ENCODE results near the gene ZMAT3.

The ZMAT3 gene

DNA sequence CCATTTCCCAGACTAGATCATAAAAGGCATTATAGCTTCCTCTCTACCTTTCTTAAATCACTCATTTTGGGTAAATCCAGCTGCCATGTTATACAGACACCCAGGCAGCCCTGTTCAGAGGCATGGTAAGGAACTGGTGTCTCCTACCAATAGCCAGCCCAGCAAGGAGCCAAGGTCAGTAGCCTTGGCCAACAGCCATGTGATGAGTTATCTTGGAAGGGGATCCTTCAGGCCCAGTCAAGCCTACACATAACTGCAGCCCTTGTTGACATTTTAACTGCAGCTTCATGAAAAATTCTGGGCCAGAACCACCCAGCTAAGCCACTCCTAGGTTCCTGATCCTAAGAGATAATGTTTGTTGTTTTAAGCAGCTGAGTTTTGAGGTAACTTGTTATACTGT is 29.0 kb upstream of the ZMAT3 start:
- Histone ChIP-seq H3K9me3 (ENCODE audit: insufficient read depth, low read length) (no peaks in the 10 kb centered on the region), H3K9ac (ENCODE audit: insufficient read length, low read depth) (no peak overlapping the region), H3K27me3 (ENCODE audit: insufficient read depth, insufficient read length) (no peaks in the 10 kb centered on the region), H3K4me1 (ENCODE audit: insufficient read depth, insufficient read length) (no peaks in the 10 kb centered on the region), H3K36me3 (ENCODE audit: insufficient read depth, insufficient read length, low read length) (no peaks in the 10 kb centered on the region), H3K4me3 (ENCODE audit: insufficient read length, low read depth) (no peak overlapping the region)
- DNase-seq (ENCODE audit: low read depth, low spot score): no peak
- TF ChIP-seq YY1 (IDR thresholded peaks at IDR 0.05; ENCODE audit: insufficient read depth, insufficient read length) (no peak), SUZ12 (IDR thresholded peaks at IDR 0.05; ENCODE audit: extremely low read depth, insufficient read depth, insufficient read length) (no peak), ZNF274 (IDR thresholded peaks at IDR 0.05; ENCODE audit: low read depth, low read length) (no peak)

DNA sequence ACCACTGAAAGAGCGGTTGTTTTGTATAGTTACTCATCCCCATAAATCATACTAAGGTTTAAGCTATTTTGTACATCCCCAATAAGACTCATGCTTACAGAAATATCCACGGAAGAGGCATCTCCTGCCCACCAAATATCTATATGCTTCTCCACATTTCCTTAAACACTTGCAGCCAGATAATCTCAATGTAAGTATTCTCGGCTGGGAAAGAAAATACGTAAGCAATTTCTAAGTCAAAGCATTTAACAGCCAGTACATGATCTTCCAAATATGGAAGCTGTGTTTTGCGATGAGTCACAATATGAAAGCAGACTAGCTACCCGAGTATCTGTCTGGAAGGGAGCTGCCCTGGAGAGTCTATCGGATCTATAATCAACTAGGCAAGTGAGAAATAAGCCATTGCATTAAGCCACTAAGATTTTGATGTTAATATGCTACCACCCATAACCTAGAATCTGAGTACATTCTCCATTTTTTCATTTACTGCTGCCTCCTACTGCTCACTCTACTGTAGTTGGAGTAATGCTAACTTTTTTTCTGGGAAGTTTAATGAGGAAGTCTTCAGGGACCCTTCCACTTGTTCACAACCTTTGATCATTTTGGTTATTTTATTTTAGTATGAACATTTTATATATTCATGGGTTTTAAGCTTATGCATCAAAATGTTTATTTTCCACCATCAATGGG is 26.9 kb upstream of the ZMAT3 start:
- Histone ChIP-seq H3K36me3 (ENCODE audit: insufficient read depth, insufficient read length, low read length) (no peaks in the 10 kb centered on the region), H3K9ac (ENCODE audit: insufficient read length, low read depth) (no peak overlapping the region), H3K4me1 (ENCODE audit: insufficient read depth, insufficient read length) (no peaks in the 10 kb centered on the region), H3K4me3 (ENCODE audit: insufficient read length, low read depth) (no peak overlapping the region), H3K9me3 (ENCODE audit: insufficient read depth, low read length) (no peaks in the 10 kb centered on the region), H3K27me3 (ENCODE audit: insufficient read depth, insufficient read length) (no peaks in the 10 kb centered on the region)
- TF ChIP-seq YY1 (IDR thresholded peaks at IDR 0.05; ENCODE audit: insufficient read depth, insufficient read length) (no peak), ZNF274 (IDR thresholded peaks at IDR 0.05; ENCODE audit: low read depth, low read length) (no peak), SUZ12 (IDR thresholded peaks at IDR 0.05; ENCODE audit: extremely low read depth, insufficient read depth, insufficient read length) (no peak)
- DNase-seq (ENCODE audit: low read depth, low spot score): no peak

GRCh38 chr3:179093807-179094206 is 22.2 kb upstream of the ZMAT3 start:
- Histone ChIP-seq H3K27me3 (ENCODE audit: insufficient read depth, insufficient read length) (no peaks in the 10 kb centered on the region), H3K4me3 (ENCODE audit: insufficient read length, low read depth) (no peak overlapping the region), H3K9me3 (ENCODE audit: insufficient read depth, low read length) (no peaks in the 10 kb centered on the region), H3K4me1 (ENCODE audit: insufficient read depth, insufficient read length) (no peaks in the 10 kb centered on the region), H3K9ac (ENCODE audit: insufficient read length, low read depth) (no peak overlapping the region), H3K36me3 (ENCODE audit: insufficient read depth, insufficient read length, low read length) (no peaks in the 10 kb centered on the region)
- no peak for TF ChIP-seq YY1 (IDR thresholded peaks at IDR 0.05; ENCODE audit: insufficient read depth, insufficient read length)
- TF ChIP-seq ZNF274 (IDR thresholded peaks at IDR 0.05; ENCODE audit: low read depth, low read length): no peak
- no peak for TF ChIP-seq SUZ12 (IDR thresholded peaks at IDR 0.05; ENCODE audit: extremely low read depth, insufficient read depth, insufficient read length)
- DNase-seq (ENCODE audit: low read depth, low spot score): no peak

DNA sequence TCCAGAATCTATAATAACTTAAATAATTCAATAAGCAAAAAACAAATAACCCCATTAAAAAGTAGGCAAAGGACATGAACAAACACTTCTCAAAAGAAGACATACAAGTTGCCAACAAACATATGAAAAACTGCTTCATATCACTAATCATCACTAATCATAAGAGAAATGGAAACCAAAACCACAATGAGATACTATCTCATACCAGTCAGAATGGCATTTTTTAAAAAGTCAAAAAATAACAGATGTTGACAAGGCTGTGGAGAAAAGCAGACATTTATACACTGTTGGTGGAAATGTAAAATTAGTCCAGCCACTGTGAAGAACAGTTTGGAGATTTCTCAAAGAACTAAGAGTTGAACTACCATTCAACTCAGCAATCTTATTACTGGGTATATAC is 19.5 kb upstream of the ZMAT3 start:
- TF ChIP-seq ZNF274 (IDR thresholded peaks at IDR 0.05; ENCODE audit: low read depth, low read length): no peak
- H3K4me3 ChIP-seq (ENCODE audit: insufficient read length, low read depth): no peak overlapping the region
- no peaks in the 10 kb centered on the region for H3K27me3 ChIP-seq (ENCODE audit: insufficient read depth, insufficient read length)
- no peak for DNase-seq (ENCODE audit: low read depth, low spot score)
- H3K9ac ChIP-seq (ENCODE audit: insufficient read length, low read depth): no peak overlapping the region
- H3K36me3 ChIP-seq (ENCODE audit: insufficient read depth, insufficient read length, low read length): no peaks in the 10 kb centered on the region
- H3K9me3 ChIP-seq (ENCODE audit: insufficient read depth, low read length): 0 out of 2 replicates have a peak, but pooled peaks cover 5% of the 10 kb centered on the region
- H3K4me1 ChIP-seq (ENCODE audit: insufficient read depth, insufficient read length): no peaks in the 10 kb centered on the region

GRCh38 chr3:179088306-179088705 is 16.7 kb upstream of the ZMAT3 start:
- Histone ChIP-seq H3K9me3 (ENCODE audit: insufficient read depth, low read length) (0 out of 2 replicates have a peak, but pooled peaks cover 5% of the 10 kb centered on the region), H3K36me3 (ENCODE audit: insufficient read depth, insufficient read length, low read length) (no peaks in the 10 kb centered on the region)
- DNase-seq (ENCODE audit: low read depth, low spot score): no peak

GRCh38 chr3:179083977-179084376 is 12.4 kb upstream of the ZMAT3 start:
- 0 out of 2 replicates have a peak, but pooled peaks cover 5% of the 10 kb centered on the region for H3K9me3 ChIP-seq (ENCODE audit: insufficient read depth, low read length)
- no peak overlapping the region for H3K9ac ChIP-seq (ENCODE audit: insufficient read length, low read depth)
- H3K27me3 ChIP-seq (ENCODE audit: insufficient read depth, insufficient read length): no peaks in the 10 kb centered on the region
- TF ChIP-seq YY1 (IDR thresholded peaks at IDR 0.05; ENCODE audit: insufficient read depth, insufficient read length) (no peak), SUZ12 (IDR thresholded peaks at IDR 0.05; ENCODE audit: extremely low read depth, insufficient read depth, insufficient read length) (no peak), ZNF274 (IDR thresholded peaks at IDR 0.05; ENCODE audit: low read depth, low read length) (no peak)
- no peaks in the 10 kb centered on the region for H3K36me3 ChIP-seq (ENCODE audit: insufficient read depth, insufficient read length, low read length)
- DNase-seq (ENCODE audit: low read depth, low spot score): no peak
- H3K4me3 ChIP-seq (ENCODE audit: insufficient read length, low read depth): no peak overlapping the region
- H3K4me1 ChIP-seq (ENCODE audit: insufficient read depth, insufficient read length): peaks cover 3% of the 10 kb centered on the region

More at GRCh38 chr3:179088306-179088705, 16.7 kb upstream of the ZMAT3 start:
- Histone ChIP-seq H3K27me3 (ENCODE audit: insufficient read depth, insufficient read length) (no peaks in the 10 kb centered on the region), H3K4me3 (ENCODE audit: insufficient read length, low read depth) (no peak overlapping the region), H3K9ac (ENCODE audit: insufficient read length, low read depth) (no peak overlapping the region), H3K4me1 (ENCODE audit: insufficient read depth, insufficient read length) (no peaks in the 10 kb centered on the region)
- TF ChIP-seq ZNF274 (IDR thresholded peaks at IDR 0.05; ENCODE audit: low read depth, low read length) (no peak), SUZ12 (IDR thresholded peaks at IDR 0.05; ENCODE audit: extremely low read depth, insufficient read depth, insufficient read length) (no peak)

- Histone ChIP-seq H3K36me3 (ENCODE audit: insufficient read depth, insufficient read length, low read length) (no peaks in the 10 kb centered on the region), H3K9me3 (ENCODE audit: insufficient read depth, low read length) (no peaks in the 10 kb centered on the region), H3K4me3 (ENCODE audit: insufficient read length, low read depth) (no peak overlapping the region), H3K27me3 (ENCODE audit: insufficient read depth, insufficient read length) (no peaks in the 10 kb centered on the region), H3K9ac (ENCODE audit: insufficient read length, low read depth) (no peak overlapping the region), H3K4me1 (ENCODE audit: insufficient read depth, insufficient read length) (peaks cover 3% of the 10 kb centered on the region)
- DNase-seq (ENCODE audit: low read depth, low spot score): no peak
- TF ChIP-seq ZNF274 (IDR thresholded peaks at IDR 0.05; ENCODE audit: low read depth, low read length) (no peak), YY1 (IDR thresholded peaks at IDR 0.05; ENCODE audit: insufficient read depth, insufficient read length) (no peak), SUZ12 (IDR thresholded peaks at IDR 0.05; ENCODE audit: extremely low read depth, insufficient read depth, insufficient read length) (no peak)
Measured at GRCh38 chr3:179082416-179082815, 10.8 kb upstream of the ZMAT3 start.

All from NT2/D1 (cell line).